ENCODE data around the gene CTNNA2. TPM values are rescaled to one million over a fixed set of nuclear protein-coding genes. Genes with fewer than 3 reads are reported as not detected.

The CTNNA2 gene
- total and polyA plus RNA-seq, 7 donors, result 0.03 to 0.36 (median 0.17) TPM; not detected in 4

GRCh38 chr2:80462654-80463053, 949.8 kb downstream of the CTNNA2 start:
- H3K9me3 ChIP-seq, result no peaks in the 10 kb centered on the region
- no peaks in the 10 kb centered on the region for H3K36me3 ChIP-seq (ENCODE audit: insufficient read depth in 1 of 2, low read depth in 1 of 2)
- 68 to 74% (median 69%) methylated on average over 8 of the region's 8 CpGs for WGBS, 3 donors
- H3K27ac ChIP-seq, result no peak overlapping the region
- H3K4me3 ChIP-seq, result no peak overlapping the region
- H3K4me1 ChIP-seq, result no peaks in the 10 kb centered on the region
- DNase-seq, result no peak
- intact Hi-C loops (cut with DNase I), result no loop called here
- TF ChIP-seq, protein P1, sequence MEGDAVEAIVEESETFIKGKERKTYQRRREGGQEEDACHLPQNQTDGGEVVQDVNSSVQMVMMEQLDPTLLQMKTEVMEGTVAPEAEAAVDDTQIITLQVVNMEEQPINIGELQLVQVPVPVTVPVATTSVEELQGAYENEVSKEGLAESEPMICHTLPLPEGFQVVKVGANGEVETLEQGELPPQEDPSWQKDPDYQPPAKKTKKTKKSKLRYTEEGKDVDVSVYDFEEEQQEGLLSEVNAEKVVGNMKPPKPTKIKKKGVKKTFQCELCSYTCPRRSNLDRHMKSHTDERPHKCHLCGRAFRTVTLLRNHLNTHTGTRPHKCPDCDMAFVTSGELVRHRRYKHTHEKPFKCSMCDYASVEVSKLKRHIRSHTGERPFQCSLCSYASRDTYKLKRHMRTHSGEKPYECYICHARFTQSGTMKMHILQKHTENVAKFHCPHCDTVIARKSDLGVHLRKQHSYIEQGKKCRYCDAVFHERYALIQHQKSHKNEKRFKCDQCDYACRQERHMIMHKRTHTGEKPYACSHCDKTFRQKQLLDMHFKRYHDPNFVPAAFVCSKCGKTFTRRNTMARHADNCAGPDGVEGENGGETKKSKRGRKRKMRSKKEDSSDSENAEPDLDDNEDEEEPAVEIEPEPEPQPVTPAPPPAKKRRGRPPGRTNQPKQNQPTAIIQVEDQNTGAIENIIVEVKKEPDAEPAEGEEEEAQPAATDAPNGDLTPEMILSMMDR (IDR thresholded peaks at IDR 0.05), result no peak
- no peak for ATAC-seq
- H3K27me3 ChIP-seq (ENCODE audit: insufficient read depth in 3 of 3, low read length in 2 of 3), result no peaks in the 10 kb centered on the region

DNA sequence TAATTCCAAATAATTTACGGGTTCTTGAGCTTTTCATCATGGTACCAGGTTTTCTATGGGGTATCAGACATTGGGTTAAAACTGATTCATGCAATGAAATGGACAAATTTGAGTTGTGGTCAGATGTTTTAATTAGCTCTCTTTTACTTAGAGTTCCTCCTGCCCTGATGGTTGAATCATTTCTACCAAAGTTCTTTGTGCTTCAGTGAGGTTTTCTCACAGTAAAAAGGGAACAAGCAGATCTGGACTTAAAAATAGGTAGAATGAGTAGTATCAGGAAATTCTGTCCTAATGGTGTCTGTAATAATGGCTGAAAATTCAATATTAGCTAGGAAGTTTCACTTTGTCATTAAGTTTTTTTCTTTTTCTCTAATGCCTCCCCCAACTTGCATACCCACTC, 951.4 kb downstream of the CTNNA2 start:
- no peak for ATAC-seq
- Histone ChIP-seq H3K36me3 (ENCODE audit: insufficient read depth in 1 of 2, low read depth in 1 of 2) (no peaks in the 10 kb centered on the region), H3K27me3 (ENCODE audit: insufficient read depth in 3 of 3, low read length in 2 of 3) (no peaks in the 10 kb centered on the region), H3K4me3 (no peak overlapping the region), H3K27ac (no peak overlapping the region), H3K9me3 (no peaks in the 10 kb centered on the region), H3K4me1 (no peaks in the 10 kb centered on the region)
- WGBS, 3 donors, result 44 to 87% (median 77%) methylated on average over 1 of the region's 1 CpG
- TF ChIP-seq, protein P1 (IDR thresholded peaks at IDR 0.05), result no peak
- intact Hi-C loops (cut with DNase I), result no loop called here
- no peak for DNase-seq

DNA sequence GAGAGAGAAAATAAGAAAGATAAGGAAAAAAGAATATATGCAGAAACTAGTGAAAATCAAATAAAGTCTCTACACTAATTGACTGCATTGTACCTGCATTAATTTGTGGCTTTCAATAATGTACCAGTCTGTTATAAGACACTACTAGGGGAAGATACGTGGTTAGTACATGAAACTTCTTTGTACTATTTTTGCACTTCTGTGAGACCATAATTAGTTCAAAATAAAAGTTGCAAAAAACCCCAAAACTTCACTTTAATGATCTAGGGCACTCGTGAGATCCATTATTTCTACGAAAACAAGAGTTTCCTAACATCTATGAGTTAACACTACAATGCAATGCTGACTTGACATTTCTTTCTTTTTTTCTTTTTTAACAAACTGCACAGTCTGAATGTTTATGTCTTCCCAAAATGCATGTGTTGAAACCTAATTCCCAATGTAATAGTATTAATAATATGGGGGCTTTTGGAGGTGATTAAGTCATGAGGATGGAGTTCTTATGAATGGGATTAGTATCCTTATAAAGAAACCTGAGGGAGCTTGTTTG, 954.5 kb downstream of the CTNNA2 start:
- Histone ChIP-seq H3K27ac (no peak overlapping the region), H3K4me3 (no peak overlapping the region), H3K4me1 (no peaks in the 10 kb centered on the region), H3K36me3 (ENCODE audit: insufficient read depth in 1 of 2, low read depth in 1 of 2) (no peaks in the 10 kb centered on the region), H3K27me3 (ENCODE audit: insufficient read depth in 3 of 3, low read length in 2 of 3) (no peaks in the 10 kb centered on the region), H3K9me3 (no peaks in the 10 kb centered on the region)
- 72 to 79% (median 77%) methylated on average over 3 of the region's 3 CpGs for WGBS, 3 donors
- TF ChIP-seq, protein P1 (IDR thresholded peaks at IDR 0.05), result no peak
- intact Hi-C loops (cut with DNase I), result no loop called here
- DNase-seq (no peak), ATAC-seq (no peak)

DNA sequence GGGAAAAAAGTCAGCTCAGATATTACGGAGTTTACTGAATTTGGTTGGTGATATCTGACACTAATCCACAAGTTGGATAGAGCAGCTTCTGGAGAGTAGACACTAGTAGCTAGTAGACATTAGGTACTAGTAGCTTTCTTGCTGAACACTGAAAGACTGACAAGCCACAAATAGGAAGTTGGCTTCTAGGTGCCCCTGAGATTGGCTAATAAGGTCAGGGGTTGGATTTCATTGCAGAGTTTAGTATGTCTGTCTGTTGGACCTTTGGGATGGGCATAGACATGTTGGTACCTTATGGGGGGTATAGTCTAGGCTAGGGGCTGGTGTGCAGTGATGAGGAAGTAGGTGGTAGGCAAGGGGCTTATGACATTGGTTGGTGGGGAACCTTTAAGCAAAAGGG, 956.6 kb downstream of the CTNNA2 start:
- H3K4me1 ChIP-seq, result no peaks in the 10 kb centered on the region
- H3K27ac ChIP-seq, result no peak overlapping the region
- TF ChIP-seq, protein P1 (IDR thresholded peaks at IDR 0.05), result no peak
- no peaks in the 10 kb centered on the region for H3K9me3 ChIP-seq
- H3K4me3 ChIP-seq, result no peak overlapping the region
- ATAC-seq (no peak), DNase-seq (no peak)
- H3K36me3 ChIP-seq (ENCODE audit: insufficient read depth in 1 of 2, low read depth in 1 of 2), result no peaks in the 10 kb centered on the region
- intact Hi-C loops (cut with DNase I), result no loop called here
- 30 to 53% (median 43%) methylated on average over 1 of the region's 1 CpG for WGBS, 3 donors
- no peaks in the 10 kb centered on the region for H3K27me3 ChIP-seq (ENCODE audit: insufficient read depth in 3 of 3, low read length in 2 of 3)

DNA sequence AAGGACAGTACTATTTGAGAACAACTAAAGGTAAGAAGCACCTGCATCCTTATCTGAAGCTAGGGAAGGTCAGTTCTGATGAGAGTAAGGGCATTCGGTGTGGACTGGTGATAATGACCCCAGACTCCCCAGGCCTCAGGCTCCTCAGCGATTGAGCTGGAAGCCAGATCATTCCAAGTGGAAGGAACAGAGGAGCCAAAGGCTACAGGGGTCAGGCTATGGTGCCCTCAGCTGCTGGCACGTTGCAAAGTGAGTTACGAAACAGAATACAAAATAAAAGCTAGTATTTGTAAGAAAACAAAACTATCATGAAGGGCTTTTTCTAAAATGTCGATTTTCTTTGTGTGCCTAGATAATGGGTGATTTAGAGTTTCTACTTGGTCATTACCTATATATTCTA, 960.2 kb downstream of the CTNNA2 start:
- ATAC-seq, result no peak
- intact Hi-C loops (cut with DNase I), result no loop called here
- TF ChIP-seq, protein P1 (IDR thresholded peaks at IDR 0.05), result no peak
- Histone ChIP-seq H3K4me3 (no peak overlapping the region), H3K9me3 (no peaks in the 10 kb centered on the region), H3K27me3 (ENCODE audit: insufficient read depth in 3 of 3, low read length in 2 of 3) (no peaks in the 10 kb centered on the region), H3K36me3 (ENCODE audit: insufficient read depth in 1 of 2, low read depth in 1 of 2) (no peaks in the 10 kb centered on the region), H3K4me1 (no peaks in the 10 kb centered on the region), H3K27ac (no peak overlapping the region)
- DNase-seq, result no peak
- 68 to 77% (median 69%) methylated on average over 5 of the region's 5 CpGs for whole genome bisulfite sequencing, 3 donors
